Mucosa of descending colon (tissue), 3 donors: Measurements from ENCODE around the gene PRRC2B. TPM values are rescaled to one million over a fixed set of nuclear protein-coding genes. Genes with fewer than 3 reads are reported as not detected.

ENCODE experiments used
- ATAC-seq: fragments of 200-7000 bp; cut with Tn5 transposase; one replicate; pipeline ENCODE4 v1.9.1; 2020; ENCODE audit warnings: mild to moderate bottlenecking, moderate library complexity
- DNase-seq, 3 donors: peaks; one replicate each; pipeline ENCODE4 v3.0.0-alpha.2; 2020
- H3K36me3 ChIP-seq: fragments of 200-600 bp; one replicate; pipeline ENCODE4 v1.8.0; 2021; ENCODE audit warnings: low read depth, mild to moderate bottlenecking
- H3K4me1 ChIP-seq: fragments of 200-600 bp; one replicate; pipeline ENCODE4 v1.8.0; 2021; ENCODE audit warnings: low read depth, mild to moderate bottlenecking
- H3K4me3 ChIP-seq: fragments of 200-600 bp; one replicate; pipeline ENCODE4 v1.8.0; 2021; ENCODE audit warnings: mild to moderate bottlenecking
- H3K9me3 ChIP-seq: fragments of 200-600 bp; one replicate; pipeline ENCODE4 v1.8.0; 2021; ENCODE audit warnings: mild to moderate bottlenecking
- intact Hi-C, 2 donors: fragments of 100-400 bp; cut with DNase I in 1 of 2; cut with micrococcal nuclease in 1 of 2; formaldehyde crosslinking; loops; one replicate each; pipeline versions ENCODE4 v1.11.0 to v1.11.1; 2022; cut with DNase I, micrococcal nuclease
- total RNA-seq, 3 donors: library from RNA; stranded (reverse); fragmentation: NEBNext Ultra II Directional in 2 of 3; extraction: Animal tissue kit (Norgen Biotek cat#: 25700) in 2 of 3; gene quantifications; one replicate each; pipeline versions ENCODE4 v1.2.1 to v1.2.4, GENCODE V29; 2021 to 2023
- TF ChIP-seq, protein P1 (sequence below): fragments of 200-600 bp; IDR thresholded peaks from one replicate; pipeline ENCODE4 v1.8.0; 2022; ENCODE audit warnings: antibody characterized with exemption, mild to moderate bottlenecking
- donor health status: DM: no; HTN: no; CAD: no; lungs with moderate emphysema.
- donor health status: DM: no; HTN: no; CAD: no.
- donor health status: DM: no; HTN: yes; CAD: no.

PRRC2B gene
- total RNA-seq, 3 donors from 2014 or later = 105 to 175 (median 113) TPM

DNA sequence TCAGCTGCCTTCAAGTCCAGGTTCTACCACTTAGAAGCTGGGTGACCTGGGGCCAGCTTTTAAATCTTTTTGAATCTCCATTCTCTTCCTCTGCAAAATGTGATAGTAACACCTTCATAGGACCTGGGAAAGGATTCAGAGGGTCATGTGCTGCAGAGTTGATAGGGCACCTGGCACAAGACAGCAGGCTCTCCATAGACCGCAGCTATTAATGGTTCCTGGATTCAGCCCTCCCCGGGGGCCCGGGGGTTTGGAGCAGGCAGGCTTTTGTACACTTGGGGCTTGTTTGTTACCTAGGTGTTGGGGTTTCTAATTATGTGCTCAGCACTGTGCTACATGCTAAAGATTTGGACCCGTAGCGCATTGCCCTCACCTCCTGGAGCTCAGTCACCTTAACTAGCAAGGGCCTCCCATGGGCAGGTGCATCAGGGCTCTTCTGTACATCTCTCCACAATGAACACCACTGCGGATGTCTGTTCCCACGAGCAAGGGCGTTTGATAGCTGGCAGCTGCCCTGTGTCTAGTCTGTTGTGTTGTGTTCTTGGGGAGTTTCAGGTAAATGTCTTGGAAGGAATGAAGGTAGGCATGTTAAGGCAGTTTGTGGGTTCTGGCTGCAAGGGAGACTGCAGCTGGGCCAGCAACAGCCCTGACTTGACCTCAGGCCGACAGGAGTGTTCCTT is 12.1 kb downstream of the PRRC2B start:
- peaks cover 60% of the 10 kb centered on the region for H3K4me1 ChIP-seq
- no peaks in the 10 kb centered on the region for H3K36me3 ChIP-seq
- DNase-seq (no peak), ATAC-seq (peak; percentile 31)
- intact Hi-C loops = no loop called here
- no peak overlapping the region for H3K4me3 ChIP-seq
- no peaks in the 10 kb centered on the region for H3K9me3 ChIP-seq
- TF ChIP-seq, protein P1, sequence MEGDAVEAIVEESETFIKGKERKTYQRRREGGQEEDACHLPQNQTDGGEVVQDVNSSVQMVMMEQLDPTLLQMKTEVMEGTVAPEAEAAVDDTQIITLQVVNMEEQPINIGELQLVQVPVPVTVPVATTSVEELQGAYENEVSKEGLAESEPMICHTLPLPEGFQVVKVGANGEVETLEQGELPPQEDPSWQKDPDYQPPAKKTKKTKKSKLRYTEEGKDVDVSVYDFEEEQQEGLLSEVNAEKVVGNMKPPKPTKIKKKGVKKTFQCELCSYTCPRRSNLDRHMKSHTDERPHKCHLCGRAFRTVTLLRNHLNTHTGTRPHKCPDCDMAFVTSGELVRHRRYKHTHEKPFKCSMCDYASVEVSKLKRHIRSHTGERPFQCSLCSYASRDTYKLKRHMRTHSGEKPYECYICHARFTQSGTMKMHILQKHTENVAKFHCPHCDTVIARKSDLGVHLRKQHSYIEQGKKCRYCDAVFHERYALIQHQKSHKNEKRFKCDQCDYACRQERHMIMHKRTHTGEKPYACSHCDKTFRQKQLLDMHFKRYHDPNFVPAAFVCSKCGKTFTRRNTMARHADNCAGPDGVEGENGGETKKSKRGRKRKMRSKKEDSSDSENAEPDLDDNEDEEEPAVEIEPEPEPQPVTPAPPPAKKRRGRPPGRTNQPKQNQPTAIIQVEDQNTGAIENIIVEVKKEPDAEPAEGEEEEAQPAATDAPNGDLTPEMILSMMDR = no peak

DNA sequence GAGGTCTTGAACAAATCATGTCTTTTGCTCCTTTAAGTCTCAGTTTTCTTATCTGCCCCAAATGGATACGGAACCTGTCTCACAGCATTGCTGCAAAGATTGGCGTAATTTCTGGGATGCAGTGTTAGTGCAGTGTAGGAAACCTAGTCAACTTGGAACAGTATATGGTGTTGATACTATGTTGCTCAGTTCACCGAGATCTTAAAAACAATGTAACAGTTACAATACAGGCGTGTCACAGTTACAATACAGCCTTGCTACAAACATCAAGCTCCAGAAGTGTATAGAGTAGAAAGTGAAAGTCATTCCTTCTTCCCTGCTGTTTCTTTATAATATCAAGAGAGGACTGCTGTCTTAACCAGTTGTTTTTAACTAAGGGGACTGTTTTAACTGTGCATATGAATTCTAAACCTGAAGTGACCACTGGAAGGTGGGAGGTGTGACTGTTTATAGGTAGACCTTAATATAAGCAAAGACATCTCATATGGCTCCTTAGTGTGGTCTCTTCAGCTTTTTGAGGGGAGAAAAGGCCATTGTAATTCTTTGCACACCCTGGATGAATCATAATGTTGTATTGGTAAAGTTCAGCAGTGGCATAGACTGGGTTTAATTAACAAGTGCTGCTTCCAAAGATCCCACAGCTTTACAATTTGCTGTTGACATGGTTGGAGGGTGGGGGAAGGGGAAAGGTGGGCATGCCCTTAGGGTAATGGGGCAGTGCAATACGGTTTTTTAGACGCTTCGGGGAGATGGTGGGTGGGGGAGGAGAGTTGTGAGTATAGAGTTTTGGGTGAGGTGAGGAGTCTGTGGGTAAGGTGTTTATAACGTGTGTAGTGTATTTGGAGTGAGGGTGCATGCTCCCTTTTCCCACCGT is 12.9 kb downstream of the PRRC2B start:
- TF ChIP-seq, protein P1 = no peak
- intact Hi-C loops = no loop called here
- peak; percentile 69 for ATAC-seq
- peaks cover 60% of the 10 kb centered on the region for H3K4me1 ChIP-seq
- no peaks in the 10 kb centered on the region for H3K9me3 ChIP-seq
- no peak for DNase-seq
- H3K4me3 ChIP-seq = no peak overlapping the region
- no peaks in the 10 kb centered on the region for H3K36me3 ChIP-seq

DNA sequence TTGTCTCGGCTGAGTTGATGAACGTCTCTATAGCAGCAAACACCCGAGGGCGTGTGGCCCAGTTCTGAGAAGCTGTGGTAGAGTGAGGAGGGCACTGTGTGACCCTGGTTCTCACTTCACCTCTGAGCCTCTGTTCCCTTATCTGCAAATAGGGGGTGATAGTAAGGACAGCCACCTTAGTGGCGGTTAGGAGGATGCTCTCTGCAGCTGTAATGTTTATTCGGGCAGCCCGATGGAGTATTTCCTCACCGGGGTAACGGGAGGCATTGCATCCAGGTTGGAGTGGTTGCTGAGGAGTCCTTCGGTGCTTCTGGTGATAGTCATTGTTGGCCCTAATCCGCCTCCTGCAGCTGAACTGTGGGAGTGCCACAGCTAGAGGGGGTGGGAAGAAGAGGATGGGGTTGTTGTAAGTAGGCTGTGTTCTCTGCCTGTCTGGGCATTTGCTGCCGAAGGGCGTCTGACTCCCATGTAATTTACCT is 13.9 kb downstream of the PRRC2B start:
- no peaks in the 10 kb centered on the region for H3K36me3 ChIP-seq
- intact Hi-C loops = no loop called here
- no peaks in the 10 kb centered on the region for H3K9me3 ChIP-seq
- peak; percentile 31 for ATAC-seq
- H3K4me1 ChIP-seq = peaks cover 53% of the 10 kb centered on the region
- TF ChIP-seq, protein P1 = no peak
- no peak overlapping the region for H3K4me3 ChIP-seq
- DNase-seq = no peak

DNA sequence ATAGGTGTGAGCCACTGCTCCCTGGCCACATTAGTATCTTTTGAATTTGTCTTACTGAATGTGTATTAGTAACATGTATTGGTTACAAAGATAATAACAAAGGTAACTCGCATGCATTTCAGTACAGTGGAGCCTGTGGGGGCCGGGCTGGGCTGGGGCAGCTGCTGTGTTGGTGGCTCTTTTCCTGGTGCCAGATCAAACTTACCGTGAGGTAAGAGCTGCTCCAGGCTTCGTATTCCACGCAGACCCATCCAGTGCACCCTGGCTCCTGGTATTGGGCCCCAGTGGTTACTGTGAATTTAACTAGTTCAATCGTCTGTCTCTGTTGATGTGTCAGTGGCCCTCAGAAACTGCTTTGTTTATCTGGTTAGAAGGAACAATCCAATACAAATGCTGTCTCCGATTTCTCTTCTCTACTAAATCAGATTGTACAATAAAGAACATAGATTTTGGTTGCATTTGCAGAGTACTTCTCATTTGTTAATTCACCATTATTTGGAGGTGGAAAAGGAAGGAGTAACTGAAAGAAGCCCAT is 15.6 kb downstream of the PRRC2B start:
- no peak for ATAC-seq
- Histone ChIP-seq H3K4me3 (no peak overlapping the region), H3K9me3 (no peaks in the 10 kb centered on the region), H3K36me3 (no peaks in the 10 kb centered on the region), H3K4me1 (peaks cover 50% of the 10 kb centered on the region)
- TF ChIP-seq, protein P1 = no peak
- intact Hi-C loops = no loop called here
- DNase-seq = no peak

DNA sequence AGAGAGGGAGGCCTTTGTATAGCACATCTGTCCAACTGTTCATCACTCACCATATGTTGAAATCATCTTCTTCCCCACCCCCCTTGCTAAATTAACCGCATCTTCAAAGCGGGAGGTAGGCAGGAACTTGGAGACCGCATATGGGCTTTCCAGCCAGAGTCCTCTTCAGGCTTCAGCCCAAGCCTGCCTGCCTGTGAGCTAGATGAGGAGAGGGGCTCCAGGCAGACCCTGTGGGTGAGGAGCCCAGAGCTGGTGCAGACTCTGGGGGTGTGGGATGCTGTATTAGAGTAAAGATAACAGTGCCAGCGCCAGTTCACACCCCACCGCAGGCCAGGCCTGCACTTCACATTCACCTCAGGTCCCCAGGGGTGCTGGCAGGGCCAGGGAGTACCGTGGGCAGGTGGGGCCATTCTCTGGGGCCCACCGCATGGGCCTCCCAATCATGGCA is 16.2 kb downstream of the PRRC2B start:
- ATAC-seq (no peak), DNase-seq (no peak)
- peaks cover 46% of the 10 kb centered on the region for H3K4me1 ChIP-seq
- intact Hi-C loops = no loop called here
- TF ChIP-seq, protein P1 = no peak
- H3K36me3 ChIP-seq = no peaks in the 10 kb centered on the region
- H3K4me3 ChIP-seq = no peak overlapping the region
- H3K9me3 ChIP-seq = no peaks in the 10 kb centered on the region
